ENCODE results near the gene GPHN. TPM values are rescaled to one million over a fixed set of nuclear protein-coding genes. Genes with fewer than 3 reads are reported as not detected.

The GPHN gene
- total RNA-seq, 2 donors from 2014 or later = 24.1 to 25.7 TPM

DNA sequence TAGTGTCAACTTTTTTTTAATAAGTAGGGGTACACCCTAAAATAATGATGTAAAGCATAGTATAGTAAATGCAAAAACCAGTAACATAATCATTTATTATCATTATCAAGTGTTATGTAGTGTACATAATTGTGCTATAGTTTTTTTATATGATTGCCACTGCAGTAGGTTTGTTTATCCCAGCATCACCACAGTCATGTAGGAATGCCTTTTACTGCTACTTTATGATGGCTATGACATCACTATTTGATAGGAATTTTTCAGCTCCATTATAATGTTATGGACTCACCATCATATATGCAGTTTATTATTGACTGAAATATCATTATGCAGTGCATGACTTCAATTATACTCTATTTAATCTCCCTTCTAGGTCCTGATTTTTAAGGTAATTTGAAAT lies 121.6 kb downstream of the GPHN start:
- TF ChIP-seq, protein P1, sequence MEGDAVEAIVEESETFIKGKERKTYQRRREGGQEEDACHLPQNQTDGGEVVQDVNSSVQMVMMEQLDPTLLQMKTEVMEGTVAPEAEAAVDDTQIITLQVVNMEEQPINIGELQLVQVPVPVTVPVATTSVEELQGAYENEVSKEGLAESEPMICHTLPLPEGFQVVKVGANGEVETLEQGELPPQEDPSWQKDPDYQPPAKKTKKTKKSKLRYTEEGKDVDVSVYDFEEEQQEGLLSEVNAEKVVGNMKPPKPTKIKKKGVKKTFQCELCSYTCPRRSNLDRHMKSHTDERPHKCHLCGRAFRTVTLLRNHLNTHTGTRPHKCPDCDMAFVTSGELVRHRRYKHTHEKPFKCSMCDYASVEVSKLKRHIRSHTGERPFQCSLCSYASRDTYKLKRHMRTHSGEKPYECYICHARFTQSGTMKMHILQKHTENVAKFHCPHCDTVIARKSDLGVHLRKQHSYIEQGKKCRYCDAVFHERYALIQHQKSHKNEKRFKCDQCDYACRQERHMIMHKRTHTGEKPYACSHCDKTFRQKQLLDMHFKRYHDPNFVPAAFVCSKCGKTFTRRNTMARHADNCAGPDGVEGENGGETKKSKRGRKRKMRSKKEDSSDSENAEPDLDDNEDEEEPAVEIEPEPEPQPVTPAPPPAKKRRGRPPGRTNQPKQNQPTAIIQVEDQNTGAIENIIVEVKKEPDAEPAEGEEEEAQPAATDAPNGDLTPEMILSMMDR (IDR thresholded peaks at IDR 0.05) = no peak
- TF ChIP-seq POLR2A (IDR thresholded peaks at IDR 0.05) = no peak

DNA sequence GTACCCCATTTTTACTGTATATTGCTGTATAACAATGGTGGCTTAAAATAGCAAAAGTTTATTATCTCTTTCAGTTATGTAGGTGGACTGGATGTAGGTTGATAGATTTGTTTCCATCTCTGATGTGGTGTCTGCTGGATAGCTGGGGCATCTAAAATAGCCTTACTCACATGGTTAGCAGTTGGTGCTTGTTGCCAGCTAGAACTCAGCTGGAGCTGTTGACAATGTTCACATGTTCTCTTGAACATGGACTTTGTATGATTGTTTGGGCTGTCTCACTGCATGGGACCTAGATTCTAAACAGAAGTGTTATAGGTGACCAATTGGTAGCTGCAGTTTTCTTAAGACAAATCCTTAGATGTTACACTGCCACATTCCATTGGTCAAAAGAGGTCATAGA lies 126.9 kb downstream of the GPHN start:
- no peaks in the 10 kb centered on the region for H3K36me3 ChIP-seq (replicated peaks in 1 of 2; ENCODE audit: insufficient read depth in 1 of 2, low read depth in 2 of 2)
- DNase-seq (peak in 2 of 4 donors; percentile 12 to 28), ATAC-seq (no peak)
- intact Hi-C loops (cut with DNase I) = no loop called here
- H3K4me3 ChIP-seq = no peak overlapping the region
- peaks cover 11% of the 10 kb centered on the region for H3K4me1 ChIP-seq
- TF ChIP-seq, protein P1 (IDR thresholded peaks at IDR 0.05) = no peak
- TF ChIP-seq POLR2A (IDR thresholded peaks at IDR 0.05) = no peak
- no peaks in the 10 kb centered on the region for H3K9me3 ChIP-seq
- no peak overlapping the region for H3K27ac ChIP-seq
- no peaks in the 10 kb centered on the region for H3K27me3 ChIP-seq

More for the DNA sequence above, 121.6 kb downstream of the GPHN start:
- peaks cover 4% of the 10 kb centered on the region for H3K4me1 ChIP-seq
- intact Hi-C loops (cut with DNase I) = no loop called here
- H3K27ac ChIP-seq = no peak overlapping the region
- H3K9me3 ChIP-seq = no peaks in the 10 kb centered on the region
- no peaks in the 10 kb centered on the region for H3K36me3 ChIP-seq (replicated peaks in 1 of 2; ENCODE audit: insufficient read depth in 1 of 2, low read depth in 2 of 2)
- H3K27me3 ChIP-seq = no peaks in the 10 kb centered on the region
- no peak for ATAC-seq
- no peak overlapping the region for H3K4me3 ChIP-seq
- DNase-seq = no peak

DNA sequence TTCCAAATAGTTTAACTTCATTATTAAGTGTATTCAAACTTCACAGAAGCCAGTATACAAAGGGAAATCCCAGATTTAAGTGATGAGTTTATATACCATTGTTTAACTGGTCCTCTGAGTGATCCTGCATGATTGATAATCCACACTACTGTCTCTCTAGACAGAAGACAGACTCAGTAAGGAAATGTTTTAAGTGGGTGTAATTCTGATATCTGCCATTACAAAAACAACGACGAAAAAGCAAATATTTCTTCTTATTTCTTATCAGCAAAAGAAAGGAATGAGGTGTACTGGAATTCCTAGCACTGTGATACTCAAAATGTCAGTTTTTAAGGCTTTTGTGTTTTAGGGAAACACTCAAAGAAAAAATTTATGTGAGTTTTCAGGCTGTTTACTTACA lies 127.5 kb downstream of the GPHN start:
- Histone ChIP-seq H3K27ac (no peak overlapping the region), H3K27me3 (no peaks in the 10 kb centered on the region), H3K4me1 (peaks cover 11% of the 10 kb centered on the region), H3K9me3 (no peaks in the 10 kb centered on the region), H3K36me3 (replicated peaks in 1 of 2; ENCODE audit: insufficient read depth in 1 of 2, low read depth in 2 of 2) (no peaks in the 10 kb centered on the region), H3K4me3 (no peak overlapping the region)
- 18 to 32% methylated on average over 2 of the region's 2 CpGs for WGBS, 2 donors
- intact Hi-C loops (cut with DNase I) = no loop called here
- no peak for ATAC-seq
- no peak for TF ChIP-seq POLR2A (IDR thresholded peaks at IDR 0.05)
- TF ChIP-seq, protein P1 (IDR thresholded peaks at IDR 0.05) = no peak
- DNase-seq = no peak

DNA sequence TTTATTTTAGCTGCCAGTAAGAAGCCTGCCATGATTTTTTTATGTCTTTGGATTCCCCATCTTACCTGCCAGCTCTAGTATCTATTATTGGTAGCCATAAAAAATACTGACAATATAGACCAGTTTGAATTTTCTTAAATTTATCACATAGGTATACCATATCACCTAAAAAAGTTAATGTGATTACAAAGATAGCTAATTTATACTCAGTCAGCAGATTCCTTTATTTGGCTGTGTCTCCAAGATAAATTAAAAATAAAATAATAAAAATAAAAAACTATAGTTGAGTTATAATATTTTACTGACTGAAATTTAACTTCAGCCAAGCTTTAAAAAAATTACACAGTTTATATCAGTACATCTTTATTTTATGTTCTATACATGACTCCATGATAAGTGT lies 128.3 kb downstream of the GPHN start:
- H3K36me3 ChIP-seq (replicated peaks in 1 of 2; ENCODE audit: insufficient read depth in 1 of 2, low read depth in 2 of 2) = no peaks in the 10 kb centered on the region
- H3K27me3 ChIP-seq = no peaks in the 10 kb centered on the region
- ATAC-seq (no peak), DNase-seq (no peak)
- H3K4me1 ChIP-seq = peaks cover 11% of the 10 kb centered on the region
- intact Hi-C loops (cut with DNase I) = no loop called here
- no peak overlapping the region for H3K4me3 ChIP-seq
- TF ChIP-seq, protein P1 (IDR thresholded peaks at IDR 0.05) = no peak
- no peak for TF ChIP-seq POLR2A (IDR thresholded peaks at IDR 0.05)
- no peaks in the 10 kb centered on the region for H3K9me3 ChIP-seq
- no peak overlapping the region for H3K27ac ChIP-seq

DNA sequence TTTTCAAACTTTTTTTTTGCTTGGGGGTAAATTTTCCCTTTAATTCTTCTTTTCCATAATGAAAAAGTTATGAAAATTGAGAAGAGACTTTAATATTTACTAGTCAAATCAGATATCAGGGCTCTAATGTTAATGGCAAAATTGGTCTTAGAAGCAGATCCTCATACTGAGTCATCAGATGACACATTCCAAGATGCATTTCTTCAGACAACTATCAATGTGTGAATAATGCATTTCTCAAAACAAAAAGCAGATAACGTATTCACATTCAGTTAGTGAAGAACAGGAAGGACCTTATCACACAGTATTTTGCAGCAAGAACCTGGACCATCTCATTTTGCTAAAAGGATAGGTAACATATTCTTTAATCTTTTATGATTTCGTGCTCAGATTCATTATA lies 130.7 kb downstream of the GPHN start:
- TF ChIP-seq POLR2A (IDR thresholded peaks at IDR 0.05) = no peak
- TF ChIP-seq, protein P1 (IDR thresholded peaks at IDR 0.05) = no peak
- DNase-seq = no peak
- Histone ChIP-seq H3K4me3 (no peak overlapping the region), H3K27ac (no peak overlapping the region), H3K36me3 (replicated peaks in 1 of 2; ENCODE audit: insufficient read depth in 1 of 2, low read depth in 2 of 2) (no peaks in the 10 kb centered on the region), H3K27me3 (no peaks in the 10 kb centered on the region), H3K4me1 (peaks cover 21% of the 10 kb centered on the region), H3K9me3 (no peaks in the 10 kb centered on the region)
- WGBS, 2 donors = 93 to 94% methylated on average over 2 of the region's 2 CpGs
- ATAC-seq = no peak
- intact Hi-C loops (cut with DNase I) = no loop called here
